DND-41 (cell line): ENCODE measurements around the gene NUFIP1.

Experiments used
- EZH2 ChIP-seq: IDR thresholded peaks from 3 replicates; pipeline ENCODE4 v1.6.1; 2012; ENCODE audit warnings: borderline replicate concordance, low read depth, mild to moderate bottlenecking, moderate library complexity, low read length, inconsistent platforms; ENCODE audit not compliant: severe bottlenecking
- TF ChIP-seq, protein P1 (sequence below): IDR thresholded peaks from 2 replicates; pipeline ENCODE4 v1.5.1; 2012; ENCODE audit warnings: borderline replicate concordance, low read length, moderate library complexity, mild to moderate bottlenecking; ENCODE audit not compliant: poor library complexity, severe bottlenecking; ENCODE audit errors: extremely low read depth

DNA sequence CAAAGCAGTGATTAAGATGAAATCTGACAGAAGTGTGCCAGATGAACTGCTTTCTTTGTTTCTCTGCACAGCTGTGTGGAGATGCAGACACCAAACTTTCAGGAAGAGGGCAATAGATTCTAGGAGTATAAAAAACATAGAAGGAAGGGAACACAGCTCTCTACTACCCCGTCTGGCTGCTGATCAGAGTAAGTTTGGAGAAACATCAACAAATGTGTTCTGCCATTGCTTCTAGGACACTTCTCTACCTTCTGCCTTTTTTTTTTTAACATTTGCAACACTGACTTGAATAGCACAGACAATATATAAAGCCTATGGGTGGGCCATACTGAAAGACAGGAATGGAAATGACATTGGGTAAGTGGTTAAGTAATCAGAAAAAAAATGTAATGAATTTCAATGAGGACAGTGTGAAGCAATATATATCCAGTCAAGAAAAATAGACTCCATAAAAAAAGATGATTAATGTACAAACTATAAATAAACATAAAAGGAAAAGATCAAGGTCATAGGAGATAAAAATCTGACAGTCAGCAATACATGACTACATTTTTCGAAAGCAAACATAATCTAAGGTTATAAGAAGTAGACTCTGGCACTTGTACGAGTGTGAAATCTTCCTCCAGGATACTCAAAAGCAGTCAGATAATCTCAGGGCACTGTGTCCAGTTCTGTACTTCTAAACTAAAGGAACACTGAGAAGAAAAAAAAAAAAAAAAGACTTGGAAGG, 21.4 kb downstream of the NUFIP1 start:
- TF ChIP-seq, protein P1, sequence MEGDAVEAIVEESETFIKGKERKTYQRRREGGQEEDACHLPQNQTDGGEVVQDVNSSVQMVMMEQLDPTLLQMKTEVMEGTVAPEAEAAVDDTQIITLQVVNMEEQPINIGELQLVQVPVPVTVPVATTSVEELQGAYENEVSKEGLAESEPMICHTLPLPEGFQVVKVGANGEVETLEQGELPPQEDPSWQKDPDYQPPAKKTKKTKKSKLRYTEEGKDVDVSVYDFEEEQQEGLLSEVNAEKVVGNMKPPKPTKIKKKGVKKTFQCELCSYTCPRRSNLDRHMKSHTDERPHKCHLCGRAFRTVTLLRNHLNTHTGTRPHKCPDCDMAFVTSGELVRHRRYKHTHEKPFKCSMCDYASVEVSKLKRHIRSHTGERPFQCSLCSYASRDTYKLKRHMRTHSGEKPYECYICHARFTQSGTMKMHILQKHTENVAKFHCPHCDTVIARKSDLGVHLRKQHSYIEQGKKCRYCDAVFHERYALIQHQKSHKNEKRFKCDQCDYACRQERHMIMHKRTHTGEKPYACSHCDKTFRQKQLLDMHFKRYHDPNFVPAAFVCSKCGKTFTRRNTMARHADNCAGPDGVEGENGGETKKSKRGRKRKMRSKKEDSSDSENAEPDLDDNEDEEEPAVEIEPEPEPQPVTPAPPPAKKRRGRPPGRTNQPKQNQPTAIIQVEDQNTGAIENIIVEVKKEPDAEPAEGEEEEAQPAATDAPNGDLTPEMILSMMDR = no peak
- TF ChIP-seq EZH2 = no peak
